HCT116 (cell line): ENCODE data around the gene SRPK2. TPM values are rescaled to one million over a fixed set of nuclear protein-coding genes. Genes with fewer than 3 reads are reported as not detected.

Source experiments
- ATAC-seq: fragments of 200-7000 bp; cut with Tn5 transposase; 2 replicates; pipeline ENCODE4 v1.9.1; 2020; ENCODE audit warnings: mild to moderate bottlenecking, moderate library complexity
- BruUV-seq: library from RNA; stranded (reverse); fragments of 400-500 nt; replicated peaks from 2 replicates; lab custom pipeline; 2021; lab: Mats Ljungman, UMichigan
- CTCF ChIA-PET: fragments of 300-600 bp; sonication (Branson Sonifier 250); formaldehyde crosslinking; loops from one replicate; lab custom pipeline; 2021; ENCODE audit warnings: antibody characterized with exemption; lab: Charles Lee
- POLR2A ChIA-PET: fragments of 300-600, 350-600 bp; sonication (Branson Sonifier 250); formaldehyde crosslinking; loops from one replicate; lab custom pipeline; 2021; ENCODE audit warnings: antibody characterized with exemption; lab: Charles Lee
- RAD21 ChIA-PET, 2 experiments: fragments of 300-600 bp; sonication (Branson Sonifier 250); formaldehyde crosslinking; loops; one replicate each; lab custom pipeline; 2023; ENCODE audit warnings: low total read pairs in 2 of 2; ENCODE audit not compliant: uncharacterized antibody in 2 of 2, unreplicated experiment in 2 of 2, low non-redundant PET in 1 of 2; lab: Charles Lee
- DNase-seq: peaks from one replicate; pipeline ENCODE4 v3.0.0-alpha.2; 2010; ENCODE audit warnings: low read depth, low spot score
- H2AFZ ChIP-seq: fragments of 200-600 bp; shearing (Covaris generic), sonication (generic); 2 replicates; pipeline ENCODE4 v1.6.1; 2017; ENCODE audit warnings: low read depth, mixed run types, mixed read lengths, antibody characterized with exemption, low read length; ENCODE audit not compliant: poor library complexity, severe bottlenecking
- H3K27ac ChIP-seq: 2 replicates; pipeline ENCODE4 v1.5.1; 2012; ENCODE audit warnings: low read depth, low read length
- H3K27me3 ChIP-seq: fragments of 200-600 bp; sonication (generic); 2 replicates; pipeline ENCODE4 v1.6.1; 2016; ENCODE audit warnings: mixed run types, low read length, mixed read lengths; ENCODE audit not compliant: insufficient read depth
- H3K36me3 ChIP-seq, 2 experiments: fragments of 200-500 bp in 1 of 2; fragments of 200-600 bp in 1 of 2; sonication (Bioruptor generic) in 1 of 2; sonication (generic) in 1 of 2; 2 replicates each; pipeline versions ENCODE4 v1.5.1 to v1.6.1; 2014 to 2016; ENCODE audit warnings: low read length in 2 of 2, inconsistent platforms in 1 of 2, mixed read lengths in 1 of 2, mixed run types in 1 of 2; ENCODE audit not compliant: insufficient read depth in 2 of 2, control insufficient read depth in 1 of 2
- H3K4me1 ChIP-seq, 2 experiments: fragments of 200-600 bp in 1 of 2; sonication (generic) in 1 of 2; 2 replicates each; pipeline versions ENCODE4 v1.5.1 to v1.6.1; 2012 to 2017; ENCODE audit warnings: low read length in 2 of 2, inconsistent platforms in 1 of 2, mild to moderate bottlenecking in 1 of 2, mixed read lengths in 1 of 2, mixed run types in 1 of 2, moderate library complexity in 1 of 2; ENCODE audit not compliant: insufficient read depth in 2 of 2, control insufficient read depth in 1 of 2
- H3K4me2 ChIP-seq: fragments of 200-600 bp; sonication (generic); 2 replicates; pipeline ENCODE4 v1.6.1; 2017; ENCODE audit warnings: mixed run types, low read length, mixed read lengths
- H3K4me3 ChIP-seq, 2 experiments: fragments of 200-600 bp in 1 of 2; sonication (generic) in 1 of 2; replicated peaks in 1 of 2; 2 replicates each; pipeline ENCODE4 v1.5.1; 2011 to 2016; ENCODE audit warnings: low read length in 2 of 2, control low read depth in 1 of 2, low read depth in 1 of 2, mild to moderate bottlenecking in 1 of 2, mixed read lengths in 1 of 2, mixed run types in 1 of 2
- H3K79me2 ChIP-seq: fragments of 200-600 bp; sonication (generic); 2 replicates; pipeline ENCODE4 v1.6.1; 2017; ENCODE audit warnings: mild to moderate bottlenecking, mixed run types, low read length, moderate library complexity, mixed read lengths; ENCODE audit not compliant: insufficient read depth
- H3K9ac ChIP-seq: fragments of 200-600 bp; sonication (generic); 2 replicates; pipeline ENCODE4 v1.6.1; 2016; ENCODE audit warnings: low read length, mixed read lengths
- H3K9me2 ChIP-seq: fragments of 200-600 bp; sonication (generic), shearing (Covaris generic); 2 replicates; pipeline ENCODE4 v1.6.1; 2017; ENCODE audit warnings: mixed run types, mild to moderate bottlenecking, moderate library complexity; ENCODE audit not compliant: insufficient read depth
- H3K9me3 ChIP-seq, 2 experiments: fragments of 200-500 bp in 1 of 2; fragments of 200-600 bp in 1 of 2; sonication (Bioruptor generic) in 1 of 2; sonication (generic) in 1 of 2; 2 replicates each; pipeline ENCODE4 v1.6.1; 2014 to 2017; ENCODE audit warnings: low read length in 2 of 2, mixed read lengths in 2 of 2, inconsistent platforms in 1 of 2, low read depth in 1 of 2, mild to moderate bottlenecking in 1 of 2, mixed run types in 1 of 2, moderate library complexity in 1 of 2; ENCODE audit not compliant: control insufficient read depth in 1 of 2, insufficient read depth in 1 of 2
- H4K20me1 ChIP-seq: fragments of 200-600 bp; sonication (generic), shearing (Covaris generic); 2 replicates; pipeline ENCODE4 v1.6.1; 2017; ENCODE audit warnings: mixed run types, mild to moderate bottlenecking, moderate library complexity; ENCODE audit not compliant: insufficient read depth
- ATF3 ChIP-seq: IDR thresholded peaks from 2 replicates; pipeline ENCODE4 v1.6.1; 2012
- CBX3 ChIP-seq: IDR thresholded peaks from 2 replicates; pipeline ENCODE4 v1.6.1; 2012; ENCODE audit warnings: low read depth
- EGR1 ChIP-seq: IDR thresholded peaks from 2 replicates; pipeline ENCODE4 v1.6.1; 2012; ENCODE audit warnings: low read depth
- ELF1 ChIP-seq: IDR thresholded peaks from 2 replicates; pipeline ENCODE4 v1.6.1; 2012; ENCODE audit warnings: low read depth, borderline replicate concordance
- EZH2 ChIP-seq: fragments of 200-600 bp; sonication (generic); IDR thresholded peaks from 2 replicates; pipeline ENCODE4 v1.6.1; 2017; ENCODE audit warnings: antibody characterized with exemption, mixed run types
- EZH2phosphoT487 ChIP-seq: fragments of 200-600 bp; IDR thresholded peaks from 2 replicates; pipeline ENCODE4 v1.6.1; 2018; ENCODE audit warnings: antibody characterized with exemption, borderline replicate concordance
- FOSL1 ChIP-seq: IDR thresholded peaks from 2 replicates; pipeline ENCODE4 v1.6.1; 2012; ENCODE audit warnings: low read depth
- MAX ChIP-seq: IDR thresholded peaks from 2 replicates; pipeline ENCODE4 v1.6.1; 2012
- POLR2A ChIP-seq: IDR thresholded peaks from 2 replicates; pipeline ENCODE4 v1.7.0; 2011; ENCODE audit warnings: borderline replicate concordance; ENCODE audit not compliant: insufficient read depth, insufficient read length; ENCODE audit errors: extremely low read depth
- SIN3A ChIP-seq: IDR thresholded peaks from 2 replicates; pipeline ENCODE4 v1.6.1; 2012; ENCODE audit warnings: low read depth
- SP1 ChIP-seq: IDR thresholded peaks from 2 replicates; pipeline ENCODE4 v1.6.1; 2012; ENCODE audit warnings: low read depth
- TCF7L2 ChIP-seq: IDR thresholded peaks from 2 replicates; pipeline ENCODE4 v1.7.0; 2011; ENCODE audit warnings: borderline replicate concordance, inconsistent platforms; ENCODE audit not compliant: insufficient read depth, insufficient read length; ENCODE audit errors: extremely low read depth
- YY1 ChIP-seq: IDR thresholded peaks from 2 replicates; pipeline ENCODE4 v1.6.1; 2011; ENCODE audit warnings: low read length, low read depth, moderate library complexity, mild to moderate bottlenecking; ENCODE audit not compliant: insufficient replicate concordance; ENCODE audit errors: extremely low read depth
- ZNF274 ChIP-seq: fragments of 200-500 bp; sonication (Bioruptor generic); IDR thresholded peaks from 2 replicates; pipeline ENCODE4 v1.6.1; 2014; ENCODE audit warnings: mild to moderate bottlenecking, low read depth, low read length, inconsistent platforms
- intact Hi-C: fragments of 100-400 bp; cut with micrococcal nuclease; formaldehyde crosslinking; loops from 2 replicates; pipeline ENCODE4 v1.10.0; 2022
- total RNA-seq: library from RNA; stranded (reverse); gene quantifications from one replicate; pipeline ENCODE4 v1.2.1, GENCODE V29; 2021; ENCODE audit not compliant: unreplicated experiment

Gene SRPK2
- total RNA-seq, 1 experiment from 2014 or later: 37.4 TPM

- Histone ChIP-seq H4K20me1 (no peaks in the 10 kb centered on the region), H3K9me3 (no peaks in the 10 kb centered on the region), H3K4me3 (no peak overlapping the region), H3K36me3 (0 out of 4 replicates have a peak, but pooled peaks cover 0 to 3% of the 10 kb centered on the region in 2 experiments), H3K9ac (no peak overlapping the region), H3K27me3 (no peaks in the 10 kb centered on the region), H3K4me2 (no peak overlapping the region), H3K9me2 (no peaks in the 10 kb centered on the region), H3K27ac (no peak overlapping the region), H2AFZ (no peak overlapping the region), H3K4me1 (no peaks in the 10 kb centered on the region), H3K79me2 (no peaks in the 10 kb centered on the region)
- DNase-seq: no peak
- RAD21 ChIA-PET: no interaction called here
- CTCF ChIA-PET: no interaction called here
- BruUV-seq: no TSS peak
- TF ChIP-seq FOSL1: no peak
- no peak for TF ChIP-seq EGR1
- no peak for TF ChIP-seq EZH2phosphoT487
- TF ChIP-seq ELF1: no peak
- TF ChIP-seq MAX: no peak
- TF ChIP-seq TCF7L2: no peak
- TF ChIP-seq ATF3: no peak
- TF ChIP-seq SP1: no peak
- no peak for TF ChIP-seq CBX3
- no peak for TF ChIP-seq EZH2
- TF ChIP-seq YY1: no peak
- TF ChIP-seq ZNF274: no peak
- TF ChIP-seq SIN3A: no peak
- TF ChIP-seq POLR2A: no peak
- ATAC-seq: no peak
- POLR2A ChIA-PET: no interaction called here
- intact Hi-C loops: no loop called here
These were observed 263.0 kb downstream of the SRPK2 start for GRCh38 chr7:105125745-105126144.
